Fibroblast of pulmonary artery (primary cell): ENCODE results near the gene C9orf72.

ENCODE experiments used
- DNase-seq: peaks from one replicate; pipeline ENCODE4 v3.0.0-alpha.2; 2010; ENCODE audit warnings: low read depth
- H3K4me3 ChIP-seq: replicated peaks from 2 replicates; pipeline ENCODE4 v1.5.1; 2011; ENCODE audit warnings: low read depth, mild to moderate bottlenecking, control low read depth, low read length, moderate library complexity
- CTCF ChIP-seq: IDR thresholded peaks from 2 replicates; pipeline ENCODE4 v1.5.1; 2011; ENCODE audit warnings: mild to moderate bottlenecking, control low read depth, low read length, inconsistent platforms; ENCODE audit errors: missing control alignments

C9orf72 gene

GRCh38 chr9:27529316-27530278 is 43.7 kb downstream of the C9orf72 start, which contains the start of gene MOB3B:
MOB3B (minus strand) TSS chr9:27529814; CDS start chr9:27455550, 74,264 bp downstream.
- peak; percentile 62 for TF ChIP-seq CTCF
- peak within 1 kb of the TSS; percentile 52 for H3K4me3 ChIP-seq
- DNase-seq: peak; percentile 66

GRCh38 chr9:27528886-27529315 is 44.4 kb downstream of the C9orf72 start:
- no peak for TF ChIP-seq CTCF
- peak; percentile 11 for DNase-seq
- H3K4me3 ChIP-seq: peak overlapping the region; percentile 52

- peak; percentile 60 for DNase-seq
- peak overlapping the region; percentile 52 for H3K4me3 ChIP-seq
- no peak for TF ChIP-seq CTCF
Observed at GRCh38 chr9:27528076-27528885, 45.0 kb downstream of the C9orf72 start.

GRCh38 chr9:27527702-27528075 is 45.6 kb downstream of the C9orf72 start:
- no peak for TF ChIP-seq CTCF
- peak overlapping the region; percentile 52 for H3K4me3 ChIP-seq
- DNase-seq: no peak

GRCh38 chr9:27524236-27524635 is 49.0 kb downstream of the C9orf72 start, which contains the start of gene IFNK:
IFNK (plus strand) TSS chr9:27524290; CDS start chr9:27524337, 47 bp downstream.
- no peak for DNase-seq

More at GRCh38 chr9:27524236-27524635, 49.0 kb downstream of the C9orf72 start, which contains the start of gene IFNK:
- no peak for TF ChIP-seq CTCF
- no peak within 1 kb of the TSS for H3K4me3 ChIP-seq
